HepG2 (cell line): Measurements from ENCODE around the gene CARMIL3. TPM values are rescaled to one million over a fixed set of nuclear protein-coding genes. Genes with fewer than 3 reads are reported as not detected.
A peak's percentile ranks its signal among the peaks of the same experiment; 100 is the strongest.

Source experiments
- ATF6 ChIP-seq: sonication (generic); formaldehyde crosslinking; conservative IDR thresholded peaks from 2 replicates; pipeline ENCODE4 v1.4.0; 2020; ENCODE audit warnings: missing genetic modification reagents
- DMAP1 ChIP-seq: IDR thresholded peaks from 2 replicates; pipeline ENCODE4 v1.6.1; 2016
- ELF1 ChIP-seq: sonication (generic); formaldehyde crosslinking; IDR thresholded peaks from 2 replicates; pipeline ENCODE4 v1.4.0; 2020; ENCODE audit warnings: missing genetic modification reagents
- FOXJ3 ChIP-seq: sonication (generic); formaldehyde crosslinking; IDR thresholded peaks from 2 replicates; pipeline ENCODE4 v1.4.0; 2020; ENCODE audit warnings: missing genetic modification reagents, mild to moderate bottlenecking, borderline replicate concordance
- HMG20A ChIP-seq: IDR thresholded peaks from 2 replicates; pipeline ENCODE4 v1.6.1; 2016; ENCODE audit warnings: borderline replicate concordance
- HOXD1 ChIP-seq: sonication (generic); formaldehyde crosslinking; IDR thresholded peaks from 2 replicates; pipeline ENCODE4 v1.5.0; 2020; ENCODE audit warnings: missing genetic modification reagents
- NFKB2 ChIP-seq: sonication (generic); formaldehyde crosslinking; IDR thresholded peaks from 2 replicates; pipeline ENCODE4 v1.4.0; 2020; ENCODE audit warnings: missing genetic modification reagents, borderline replicate concordance
- NR1H2 ChIP-seq: sonication (generic); formaldehyde crosslinking; IDR thresholded peaks from 2 replicates; pipeline ENCODE4 v1.8.1; 2022; ENCODE audit warnings: low read depth, missing genetic modification reagents, borderline replicate concordance
- PBX3 ChIP-seq: sonication (generic); formaldehyde crosslinking; IDR thresholded peaks from 2 replicates; pipeline ENCODE4 v1.8.1; 2023; ENCODE audit warnings: missing genetic modification reagents, inconsistent platforms, borderline replicate concordance
- RBM39 ChIP-seq: fragments of 200-400 bp; formaldehyde crosslinking; IDR thresholded peaks from one replicate; pipeline ENCODE4 v1.6.1; 2018; ENCODE audit warnings: antibody characterized with exemption, mild to moderate bottlenecking, low read depth, low read length; ENCODE audit not compliant: poor library complexity, severe bottlenecking
- RELA ChIP-seq: sonication (generic); formaldehyde crosslinking; IDR thresholded peaks from 2 replicates; pipeline ENCODE4 v1.4.0; 2020; ENCODE audit warnings: missing genetic modification reagents
- REPIN1 ChIP-seq: sonication (generic); formaldehyde crosslinking; IDR thresholded peaks from 2 replicates; pipeline ENCODE4 v1.8.0; 2022; ENCODE audit warnings: missing genetic modification reagents, low read depth, mild to moderate bottlenecking, borderline replicate concordance
- RXRB ChIP-seq: IDR thresholded peaks from 2 replicates; pipeline ENCODE4 v1.6.1; 2016; ENCODE audit warnings: borderline replicate concordance, missing genetic modification reagents, missing compliant biosample characterization
- SKI ChIP-seq: fragments of 450-650 bp; IDR thresholded peaks from one replicate; pipeline ENCODE4 v1.6.1; 2018; ENCODE audit warnings: mild to moderate bottlenecking; ENCODE audit not compliant: partially characterized antibody
- TERF1 ChIP-seq: sonication (generic); formaldehyde crosslinking; IDR thresholded peaks from 2 replicates; pipeline ENCODE4 v1.8.0; 2022; ENCODE audit warnings: mild to moderate bottlenecking, missing genetic modification reagents, moderate library complexity
- ZFP36L1 ChIP-seq: sonication (generic); formaldehyde crosslinking; IDR thresholded peaks from 2 replicates; pipeline ENCODE4 v1.8.0; 2022; ENCODE audit warnings: mild to moderate bottlenecking, missing genetic modification reagents, moderate library complexity
- ZMAT3 ChIP-seq: sonication (generic); formaldehyde crosslinking; conservative IDR thresholded peaks from 2 replicates; pipeline ENCODE4 v1.7.0; 2021; ENCODE audit warnings: missing genetic modification reagents
- ZNF143 ChIP-seq: sonication (generic); formaldehyde crosslinking; IDR thresholded peaks from 2 replicates; pipeline ENCODE4 v1.4.0; 2020; ENCODE audit warnings: missing genetic modification reagents
- ZNF207 ChIP-seq: fragments of 450-650 bp; IDR thresholded peaks from 2 replicates; pipeline ENCODE4 v1.6.1; 2016; ENCODE audit warnings: antibody characterized with exemption, borderline replicate concordance
- ZNF24 ChIP-seq: fragments of 450-650 bp; IDR thresholded peaks from 2 replicates; pipeline ENCODE4 v1.6.1; 2017; ENCODE audit warnings: antibody characterized with exemption, mild to moderate bottlenecking
- ZNF274 ChIP-seq: sonication (generic); formaldehyde crosslinking; IDR thresholded peaks from 2 replicates; pipeline ENCODE4 v1.5.1; 2020; ENCODE audit warnings: mild to moderate bottlenecking, missing genetic modification reagents
- ZNF468 ChIP-seq: sonication (generic); formaldehyde crosslinking; IDR thresholded peaks from 2 replicates; pipeline ENCODE4 v1.8.0; 2022; ENCODE audit warnings: mild to moderate bottlenecking, moderate library complexity, missing genetic modification reagents
- ZNF589 ChIP-seq: sonication (generic); formaldehyde crosslinking; conservative IDR thresholded peaks from 2 replicates; pipeline ENCODE4 v1.8.0; 2022; ENCODE audit warnings: mild to moderate bottlenecking, moderate library complexity, missing genetic modification reagents
- ZNF7 ChIP-seq: IDR thresholded peaks from 2 replicates; pipeline ENCODE4 v1.6.1; 2016; ENCODE audit warnings: missing biosample characterization, missing genetic modification reagents
- ZNF784 ChIP-seq: sonication (generic); formaldehyde crosslinking; IDR thresholded peaks from 2 replicates; pipeline ENCODE4 v1.5.1; 2020; ENCODE audit warnings: missing genetic modification reagents, mild to moderate bottlenecking, borderline replicate concordance
- ZSCAN25 ChIP-seq: sonication (generic); formaldehyde crosslinking; IDR thresholded peaks from 2 replicates; pipeline ENCODE4 v1.8.0; 2022; ENCODE audit warnings: mild to moderate bottlenecking, missing genetic modification reagents
- polyA plus RNA-seq, 8 experiments: library from polyadenylated mRNA; depleted of rRNA in 3 of 8; stranded (reverse) in 7 of 8; unstranded in 1 of 8; fragments of >200 nt; fragmentation: Illumina TruSeq in 4 of 8; extraction: Trizol in 4 of 8; gene quantifications; 2 replicates each; pipeline versions ENCODE4 v1.2.1 to v1.2.3, GENCODE V29; 2011 to 2016; ENCODE audit warnings: low read depth in 4 of 8, missing spikeins in 1 of 8, mixed read lengths in 1 of 8; ENCODE audit not compliant: insufficient read depth in 1 of 8
- total RNA-seq, 5 experiments: library from RNA; depleted of rRNA; stranded (reverse); fragments of >200 nt; fragmentation: Illumina TruSeq; extraction: Trizol; gene quantifications; 2 replicates each; pipeline ENCODE4 v1.2.3, GENCODE V29; 2016; ENCODE audit warnings: low read depth in 1 of 5

The CARMIL3 gene
- total and polyA plus RNA-seq, 2 of the 13 experiments (the other 11 are each of a cell fraction or from before 2014, with no cell fraction given): 0.27 to 0.55 TPM

- peak; percentile 62; the same call in 1 of the 2 replicates for TF ChIP-seq ZNF784
- TF ChIP-seq DMAP1: peak; percentile 78; the same call in 1 of the 2 replicates
- no peak for TF ChIP-seq ELF1
- no peak for TF ChIP-seq ZNF207
- no peak for TF ChIP-seq NR1H2 (CRISPR knock-in tag)
- no peak for TF ChIP-seq ATF6 (CRISPR knock-in tag)
- TF ChIP-seq SKI: no peak
- TF ChIP-seq NFKB2: no peak; the same call in none of the 2 replicates
- TF ChIP-seq RELA (CRISPR knock-in tag): peak; percentile 40; the same call in 1 of the 2 replicates
- no peak for TF ChIP-seq ZFP36L1 (CRISPR knock-in tag)
- TF ChIP-seq ZNF7 (CRISPR knock-in tag): no peak
- TF ChIP-seq RBM39: no peak
- TF ChIP-seq ZMAT3 (CRISPR knock-in tag): peak; percentile 81
- TF ChIP-seq PBX3 (CRISPR knock-in tag): peak; percentile 45; the same call in 1 of the 2 replicates
- no peak for TF ChIP-seq FOXJ3 (CRISPR knock-in tag)
- no peak for TF ChIP-seq HOXD1 (CRISPR knock-in tag)
- TF ChIP-seq RXRB (CRISPR knock-in tag): peak; percentile 3; the same call in 1 of the 2 replicates
- TF ChIP-seq ZNF589: no peak
- TF ChIP-seq ZNF468: no peak
- TF ChIP-seq HMG20A (CRISPR knock-in tag): no peak
- peak; percentile 26; the same call in 1 of the 2 replicates for TF ChIP-seq ZSCAN25 (CRISPR knock-in tag)
- peak; percentile 21; the same call in 1 of the 2 replicates for TF ChIP-seq ZNF274
- TF ChIP-seq REPIN1: no peak
- TF ChIP-seq ZNF24: no peak
- no peak for TF ChIP-seq TERF1 (CRISPR knock-in tag)
- TF ChIP-seq ZNF143 (CRISPR knock-in tag): no peak
Observed at GRCh38 chr14:24080888-24081738, 29.3 kb downstream of the CARMIL3 start (continued).
